Measurements from ENCODE around the gene GRIK3.

- TF ChIP-seq POLR2A (IDR thresholded peaks at IDR 0.05; ENCODE audit: low read depth, low read length) = no peak
- TF ChIP-seq POLR2AphosphoS5 (IDR thresholded peaks at IDR 0.05; ENCODE audit: low read depth, low read length) = no peak
- no peak for TF ChIP-seq TAF1 (IDR thresholded peaks at IDR 0.05; ENCODE audit: borderline replicate concordance, low read depth, low read length)
Observed at GRCh38 chr1:36989241-36989640, 45.1 kb downstream of the GRIK3 start.

Data from GM12892 (cell line).